RWPE1 (cell line): Measurements from ENCODE around the gene LAMA3.
A peak's percentile ranks its signal among the peaks of the same experiment; 100 is the strongest.

Experiments
- CTCF ChIA-PET: fragments of 350-600 bp; sonication (Branson Sonifier 250); formaldehyde crosslinking; extraction: SDS; loops from one replicate; lab custom pipeline; 2021; lab: Yijun Ruan, JAX
- POLR2A ChIA-PET: fragments of 400-600 bp; formaldehyde crosslinking; extraction: SDS; loops from one replicate; lab custom pipeline; 2020; ENCODE audit warnings: antibody characterized with exemption; ENCODE audit not compliant: low non-redundant PET; lab: Yijun Ruan, JAX
- DNase-seq: peaks from one replicate; pipeline ENCODE4 v3.0.0; 2012; ENCODE audit warnings: low spot score
- H3K27ac ChIP-seq: fragments of 450-650 bp; 2 replicates; pipeline ENCODE4 v1.5.1; 2017
- TF ChIP-seq, protein P1 (sequence below): fragments of 450-650 bp; conservative IDR thresholded peaks from 2 replicates; pipeline ENCODE4 v1.5.1; 2017; ENCODE audit warnings: low read depth, mild to moderate bottlenecking

LAMA3 gene

DNA sequence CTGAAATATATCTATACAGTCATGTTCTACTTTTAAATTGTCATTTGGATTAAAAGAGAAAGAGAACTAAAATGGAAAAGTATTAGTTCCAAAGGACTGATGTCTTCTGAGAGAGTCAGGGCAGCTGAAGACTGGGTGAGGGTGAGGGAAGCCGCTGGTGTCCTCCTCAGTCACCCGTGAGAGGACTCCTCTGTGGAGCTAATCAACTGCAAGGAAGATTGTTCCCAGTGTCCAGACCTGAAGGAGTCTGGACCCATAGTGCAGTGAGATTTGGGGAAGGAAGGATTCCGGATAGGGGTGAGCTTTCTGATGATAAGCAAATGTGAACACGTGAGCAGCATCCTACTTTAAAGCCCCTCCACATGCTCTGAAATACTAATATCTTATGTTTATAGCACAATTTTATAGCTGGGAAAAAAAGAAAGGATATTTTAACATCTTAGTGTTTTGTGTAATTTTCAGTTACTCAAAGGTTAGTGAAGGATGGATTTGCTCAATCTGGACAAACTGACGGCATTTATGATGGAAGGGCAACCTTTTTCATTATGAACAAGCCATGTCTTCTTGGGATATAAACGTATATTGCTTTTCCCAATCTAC lies 190.8 kb downstream of the LAMA3 start:
- H3K27ac ChIP-seq: peak overlapping the region; percentile 52
- CTCF ChIA-PET: no interaction called here
- POLR2A ChIA-PET: no interaction called here
- no peak for DNase-seq
- TF ChIP-seq, protein P1, sequence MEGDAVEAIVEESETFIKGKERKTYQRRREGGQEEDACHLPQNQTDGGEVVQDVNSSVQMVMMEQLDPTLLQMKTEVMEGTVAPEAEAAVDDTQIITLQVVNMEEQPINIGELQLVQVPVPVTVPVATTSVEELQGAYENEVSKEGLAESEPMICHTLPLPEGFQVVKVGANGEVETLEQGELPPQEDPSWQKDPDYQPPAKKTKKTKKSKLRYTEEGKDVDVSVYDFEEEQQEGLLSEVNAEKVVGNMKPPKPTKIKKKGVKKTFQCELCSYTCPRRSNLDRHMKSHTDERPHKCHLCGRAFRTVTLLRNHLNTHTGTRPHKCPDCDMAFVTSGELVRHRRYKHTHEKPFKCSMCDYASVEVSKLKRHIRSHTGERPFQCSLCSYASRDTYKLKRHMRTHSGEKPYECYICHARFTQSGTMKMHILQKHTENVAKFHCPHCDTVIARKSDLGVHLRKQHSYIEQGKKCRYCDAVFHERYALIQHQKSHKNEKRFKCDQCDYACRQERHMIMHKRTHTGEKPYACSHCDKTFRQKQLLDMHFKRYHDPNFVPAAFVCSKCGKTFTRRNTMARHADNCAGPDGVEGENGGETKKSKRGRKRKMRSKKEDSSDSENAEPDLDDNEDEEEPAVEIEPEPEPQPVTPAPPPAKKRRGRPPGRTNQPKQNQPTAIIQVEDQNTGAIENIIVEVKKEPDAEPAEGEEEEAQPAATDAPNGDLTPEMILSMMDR: no peak

DNA sequence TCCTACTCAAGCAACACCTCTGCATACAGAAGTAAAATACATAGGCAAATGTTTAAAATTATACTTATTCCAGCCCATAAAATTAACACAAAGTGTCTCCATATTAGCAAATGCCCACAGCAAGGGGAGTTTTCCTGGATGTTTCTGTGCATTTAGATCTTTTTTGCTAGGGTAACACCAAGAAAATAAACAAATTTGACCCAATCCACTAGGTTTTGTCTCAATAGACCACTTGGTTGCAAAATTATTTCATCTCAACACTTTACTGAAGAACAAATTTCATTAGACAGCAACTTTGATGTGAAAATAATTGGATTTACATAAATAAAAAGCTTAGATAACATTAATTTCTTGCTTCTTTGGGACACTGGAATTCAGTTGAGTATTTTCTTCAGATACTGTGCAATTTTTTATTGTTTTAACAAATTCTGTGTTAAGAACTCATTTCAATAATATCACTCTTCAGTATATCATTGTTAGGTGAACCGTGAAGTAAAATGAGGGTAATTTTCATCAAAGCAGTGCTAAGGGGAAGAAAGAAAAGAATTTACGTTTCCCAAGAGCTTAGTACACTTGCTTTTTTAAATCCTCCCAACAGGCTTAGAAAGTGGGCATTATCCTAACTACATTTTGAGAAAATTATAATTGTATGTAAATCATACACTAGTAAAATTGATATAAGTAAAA lies 191.8 kb downstream of the LAMA3 start:
- peak overlapping the region; percentile 99 for H3K27ac ChIP-seq
- ChIA-PET CTCF (no interaction called here), POLR2A (no interaction called here)
- DNase-seq: no peak
- TF ChIP-seq, protein P1: no peak

DNA sequence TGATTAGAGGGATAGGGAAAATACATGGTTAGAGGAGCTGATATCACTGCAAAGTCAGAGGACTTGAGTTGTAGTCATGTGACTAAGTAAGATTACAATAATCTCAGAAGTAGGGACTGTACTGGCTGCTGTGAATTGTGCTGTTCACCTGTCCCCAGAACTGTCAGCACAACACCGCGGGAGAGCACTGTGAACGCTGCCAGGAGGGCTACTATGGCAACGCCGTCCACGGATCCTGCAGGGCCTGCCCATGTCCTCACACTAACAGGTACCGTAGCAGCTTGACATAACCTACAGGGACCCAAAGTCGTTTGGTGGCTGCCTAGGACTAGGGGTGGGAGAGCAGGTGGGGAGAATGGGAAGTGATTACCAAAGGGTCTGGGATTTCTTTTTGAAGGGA lies 192.5 kb downstream of the LAMA3 start:
- TF ChIP-seq, protein P1: no peak
- ChIA-PET CTCF (no interaction called here), POLR2A (no interaction called here)
- DNase-seq: no peak
- peak overlapping the region; percentile 99 for H3K27ac ChIP-seq

DNA sequence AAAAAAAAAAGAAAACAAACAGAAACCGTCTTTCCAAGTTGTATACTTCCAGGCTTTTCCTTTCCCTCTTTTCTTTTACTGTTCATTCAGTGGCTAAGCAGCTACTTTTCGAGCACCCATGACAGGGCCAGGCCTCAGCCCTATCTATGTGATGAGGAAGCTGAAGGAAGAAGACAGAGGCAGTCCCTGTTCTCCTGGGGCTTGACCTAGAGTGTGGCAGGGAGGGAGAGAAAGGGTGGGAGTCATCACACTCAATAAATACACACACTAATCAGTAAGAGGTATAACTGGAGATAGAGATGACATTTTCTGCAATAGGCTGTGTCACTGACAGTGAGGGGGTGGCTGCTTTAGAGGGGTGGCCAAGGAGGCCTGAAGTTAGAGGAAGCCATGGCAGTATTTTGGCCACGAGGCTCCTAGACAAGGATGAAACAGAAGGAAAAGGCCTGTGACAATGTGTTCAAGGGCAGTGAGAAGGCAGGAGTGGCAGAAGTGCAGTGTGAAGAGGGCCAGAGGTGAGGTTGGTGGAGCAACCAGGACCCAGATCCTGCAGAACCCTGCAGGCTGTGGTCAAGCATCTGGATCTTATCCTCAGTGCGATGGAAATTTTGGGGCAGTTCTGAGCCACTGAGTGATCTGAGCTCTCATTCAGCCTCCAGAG lies 193.5 kb downstream of the LAMA3 start:
- TF ChIP-seq, protein P1: no peak
- no peak for DNase-seq
- ChIA-PET POLR2A (no interaction called here), CTCF (no interaction called here)
- H3K27ac ChIP-seq: peak overlapping the region; percentile 99

DNA sequence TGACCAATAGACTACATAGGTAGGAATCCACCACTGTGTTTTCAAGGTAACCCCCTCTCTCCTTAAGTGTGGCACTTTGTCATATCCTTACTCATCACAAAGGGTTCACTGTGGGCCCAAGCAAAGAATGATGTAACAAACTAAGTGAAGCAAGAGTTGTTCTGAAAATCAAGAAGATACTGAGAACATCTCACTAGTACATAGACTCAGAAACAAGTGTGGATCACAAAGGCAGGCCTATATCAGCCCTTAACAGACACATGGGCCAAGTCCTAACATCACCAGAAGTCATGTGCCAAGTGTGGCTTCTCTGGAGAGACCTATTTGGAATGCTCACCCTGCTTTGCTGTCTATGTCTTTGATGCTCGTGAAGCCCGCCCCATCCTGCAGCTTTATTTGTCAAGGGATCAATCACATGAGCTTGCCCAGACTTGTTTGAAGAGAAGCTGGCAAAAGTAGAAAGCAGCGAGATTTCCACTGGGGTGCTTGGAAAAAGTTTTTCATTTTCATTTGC lies 194.1 kb downstream of the LAMA3 start:
- H3K27ac ChIP-seq: peak overlapping the region; percentile 99
- peak; percentile 56 for DNase-seq
- CTCF ChIA-PET: no interaction called here
- POLR2A ChIA-PET: no interaction called here
- TF ChIP-seq, protein P1: no peak

DNA sequence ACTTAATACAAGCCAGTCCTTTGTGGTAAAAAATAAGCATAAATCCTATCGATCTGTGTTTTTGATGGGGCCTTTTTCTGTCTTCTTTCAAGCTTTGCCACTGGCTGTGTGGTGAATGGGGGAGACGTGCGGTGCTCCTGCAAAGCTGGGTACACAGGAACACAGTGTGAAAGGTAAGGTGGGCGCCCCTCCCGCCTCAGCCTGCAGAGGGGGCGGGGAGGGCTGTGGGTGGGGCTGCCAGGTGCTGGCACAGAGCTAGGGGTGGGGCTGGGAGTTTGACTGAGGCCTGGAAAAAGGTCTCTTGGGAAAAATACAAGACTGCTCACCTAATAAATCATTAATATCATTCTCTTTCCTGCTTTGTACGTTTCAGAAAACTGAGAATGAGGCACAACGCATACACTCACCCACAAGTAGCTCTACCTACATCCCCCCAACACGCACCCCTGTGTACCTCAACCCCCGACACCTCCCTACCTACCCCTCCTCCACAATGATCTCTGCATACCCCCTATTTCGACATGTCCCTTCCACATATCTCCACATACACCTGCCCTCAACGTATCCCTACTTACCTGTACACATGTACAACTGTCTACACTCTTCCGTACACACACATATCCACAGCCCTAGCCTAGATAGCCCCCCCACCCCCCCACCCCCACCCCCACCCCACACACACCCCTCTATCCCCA lies 195.6 kb downstream of the LAMA3 start:
- DNase-seq: no peak
- CTCF ChIA-PET: no interaction called here
- TF ChIP-seq, protein P1: no peak
- POLR2A ChIA-PET: no interaction called here
- H3K27ac ChIP-seq: peak overlapping the region; percentile 99
